ENCODE data around the gene NDUFV3.
"Not testable (repeated sequence)": the region's sequence is repeated elsewhere in the genome, so short reads cannot be mapped to it uniquely, and the experiment has no call there.

DNA sequence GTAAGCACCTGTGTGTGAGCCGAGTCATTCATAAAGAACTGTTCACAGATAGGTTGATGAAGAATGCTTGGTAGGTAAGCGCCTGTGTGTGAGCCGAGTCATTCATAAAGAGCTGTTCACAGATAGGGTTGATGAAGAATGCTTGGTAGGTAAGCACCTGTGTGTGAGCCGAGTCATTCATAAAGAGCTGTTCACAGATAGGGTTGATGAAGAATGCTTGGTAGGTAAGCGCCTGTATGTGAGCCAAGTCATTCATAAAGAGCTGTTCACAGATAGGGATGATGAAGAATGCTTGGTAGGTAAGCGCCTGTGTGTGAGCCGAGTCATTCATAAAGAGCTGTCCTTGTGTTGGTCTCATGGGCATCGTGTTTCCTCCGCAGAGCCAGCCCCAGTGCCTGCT, 15.4 kb downstream of the NDUFV3 start:
- TF ChIP-seq POLR2A (IDR thresholded peaks at IDR 0.05; ENCODE audit: extremely low read depth, insufficient read length); MYC (IDR thresholded peaks at IDR 0.05; ENCODE audit: low read depth, low read length): not testable (repeated sequence)
